Astrocyte of the cerebellum (primary cell): ENCODE measurements around the gene MT4.

Source experiments
- DNase-seq: peaks from one replicate; pipeline ENCODE4 v3.0.0-alpha.2; 2011; ENCODE audit warnings: low read depth
- H3K4me3 ChIP-seq: 2 replicates; pipeline ENCODE4 v1.5.1; 2011; ENCODE audit warnings: mild to moderate bottlenecking, low read depth, low read length, moderate library complexity
- CTCF ChIP-seq: IDR thresholded peaks from 2 replicates; pipeline ENCODE4 v1.5.1; 2012; ENCODE audit warnings: low read length, low read depth, moderate library complexity, mild to moderate bottlenecking; ENCODE audit errors: missing control alignments
- in situ Hi-C: cut with HindIII; loops from 2 replicates; pipeline ENCODE4 v1.10.0; 2017; ENCODE audit warnings: low sequenced_read_pairs

The MT4 gene

DNA sequence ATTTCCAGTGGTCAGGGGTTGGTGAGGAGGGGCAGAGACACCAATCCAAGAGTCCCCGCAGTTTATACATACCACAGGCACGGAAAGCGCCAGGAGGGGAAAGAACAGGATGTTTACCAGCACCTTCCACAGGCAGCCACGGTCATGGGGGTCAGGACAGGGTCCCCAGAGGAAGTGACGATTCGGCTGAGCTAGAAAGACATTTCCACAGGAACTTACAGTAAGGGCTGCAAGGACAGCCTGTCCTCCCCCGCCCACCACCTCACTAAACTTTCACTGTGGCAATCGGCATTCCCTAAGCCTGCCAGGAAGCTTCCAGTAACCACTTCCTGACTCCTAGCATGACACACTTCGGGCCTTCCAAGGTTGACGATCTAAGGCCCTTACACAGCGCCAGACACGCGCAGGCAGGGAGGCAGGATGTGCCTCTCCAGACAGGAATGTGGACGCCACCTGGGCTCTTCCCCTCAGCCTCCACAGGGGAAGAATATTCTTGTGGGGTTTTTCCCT, 42.3 kb downstream of the MT4 start:
- in situ Hi-C loops, result no loop called here
- H3K4me3 ChIP-seq, result peak overlapping the region; percentile 18
- no peak for TF ChIP-seq CTCF
- peak; percentile 93 for DNase-seq

DNA sequence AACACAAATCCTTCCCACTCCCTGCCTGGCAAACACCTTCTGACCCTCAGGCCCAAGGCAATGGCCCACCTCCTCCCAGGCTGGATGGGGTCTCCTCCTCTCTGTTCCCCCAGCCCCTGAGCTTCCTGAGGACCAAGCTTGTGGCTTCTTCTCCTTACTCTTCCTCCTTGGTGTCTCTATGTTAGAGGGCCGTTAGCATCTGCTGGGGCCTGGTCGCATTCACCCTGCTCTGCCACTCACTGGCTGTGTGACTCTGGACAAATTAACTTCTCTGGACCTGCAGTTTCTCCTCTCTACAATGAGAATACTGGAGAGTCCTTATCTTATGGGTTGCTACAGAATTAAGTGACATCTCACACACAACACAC, 42.8 kb downstream of the MT4 start:
- no peak for TF ChIP-seq CTCF
- H3K4me3 ChIP-seq, result peak overlapping the region; percentile 88
- in situ Hi-C loops, result no loop called here

GRCh38 chr16:56608043-56608875, 43.4 kb downstream of the MT4 start, which contains the start of gene MT2A:
MT2A (plus strand) TSS chr16:56608584; CDS start chr16:56608656, 72 bp downstream.
- peak within 1 kb of the TSS; percentile 88 for H3K4me3 ChIP-seq
- TF ChIP-seq CTCF, result no peak
- in situ Hi-C loops, result no loop called here
- peak; percentile 91 for DNase-seq

More for the DNA sequence above, 42.8 kb downstream of the MT4 start:
- DNase-seq, result no peak

GRCh38 chr16:56608876-56609462, 44.1 kb downstream of the MT4 start:
- in situ Hi-C loops, result no loop called here
- no peak for DNase-seq
- no peak for TF ChIP-seq CTCF
- H3K4me3 ChIP-seq, result peak overlapping the region; percentile 88

GRCh38 chr16:56609463-56609921, 44.6 kb downstream of the MT4 start:
- DNase-seq, result peak; percentile 87
- TF ChIP-seq CTCF, result no peak
- in situ Hi-C loops, result no loop called here
- peak overlapping the region; percentile 88 for H3K4me3 ChIP-seq

- DNase-seq, result peak; percentile 60
- in situ Hi-C loops, result no loop called here
- no peak for TF ChIP-seq CTCF
- H3K4me3 ChIP-seq, result peak overlapping the region; percentile 88
Measured at GRCh38 chr16:56610017-56610608, 45.2 kb downstream of the MT4 start.
